Neuronal stem cell (in vitro differentiated cells): ENCODE measurements around the gene LRRC34.

Source experiments
- DNase-seq: peaks from one replicate; pipeline ENCODE4 v3.0.0-alpha.2; 2013; ENCODE audit warnings: low spot score
- H2AFZ ChIP-seq: one replicate; pipeline ENCODE4 v1.6.1; 2013; ENCODE audit warnings: mild to moderate bottlenecking, low read length, inconsistent platforms
- H2AK5ac ChIP-seq: 2 replicates; pipeline ENCODE4 v1.6.1; 2013; ENCODE audit warnings: low read depth, mild to moderate bottlenecking, inconsistent platforms, low read length, moderate library complexity, mixed read lengths
- H2BK120ac ChIP-seq: 2 replicates; pipeline ENCODE4 v1.6.1; 2013; ENCODE audit warnings: low read depth, mild to moderate bottlenecking, inconsistent platforms, low read length, moderate library complexity, mixed read lengths
- H2BK12ac ChIP-seq: one replicate; pipeline ENCODE4 v1.6.1; 2013; ENCODE audit warnings: low read length, inconsistent platforms
- H2BK15ac ChIP-seq: 2 replicates; pipeline ENCODE4 v1.6.1; 2013; ENCODE audit warnings: mild to moderate bottlenecking, low read length, inconsistent platforms, mixed read lengths
- H2BK5ac ChIP-seq: one replicate; pipeline ENCODE4 v1.6.1; 2013; ENCODE audit warnings: inconsistent platforms, mild to moderate bottlenecking, low read length, moderate library complexity
- H3K14ac ChIP-seq: one replicate; pipeline ENCODE4 v1.6.1; 2013; ENCODE audit warnings: low read length, inconsistent platforms
- H3K18ac ChIP-seq: 2 replicates; pipeline ENCODE4 v1.6.1; 2013; ENCODE audit warnings: low read length, inconsistent platforms
- H3K23ac ChIP-seq: 2 replicates; pipeline ENCODE4 v1.6.1; 2013; ENCODE audit warnings: low read depth, mild to moderate bottlenecking, mixed read lengths, low read length, inconsistent platforms; ENCODE audit not compliant: poor library complexity
- H3K27ac ChIP-seq: replicated peaks from 3 replicates; pipeline ENCODE4 v1.5.1; 2013; ENCODE audit warnings: low read length, inconsistent platforms
- H3K27me3 ChIP-seq, 3 experiments: 2 replicates each; pipeline ENCODE4 v1.6.1; 2013; ENCODE audit warnings: low read length in 3 of 3, mild to moderate bottlenecking in 2 of 3, inconsistent platforms in 1 of 3, low read depth in 1 of 3, mixed read lengths in 1 of 3, moderate library complexity in 1 of 3; ENCODE audit not compliant: control insufficient read depth in 3 of 3, insufficient read depth in 3 of 3
- H3K36me3 ChIP-seq, 2 donors: replicated peaks in 1 of 2; 2 replicates each; pipeline ENCODE4 v1.6.1; 2013; ENCODE audit warnings: low read length in 2 of 2; ENCODE audit not compliant: control insufficient read depth in 2 of 2, insufficient read depth in 2 of 2
- H3K4ac ChIP-seq: 2 replicates; pipeline ENCODE4 v1.6.1; 2013; ENCODE audit warnings: inconsistent platforms, mild to moderate bottlenecking, low read length, moderate library complexity
- H3K4me1 ChIP-seq, 2 donors: 1 replicate in 1 of 2; 2 replicates in 1 of 2; pipeline ENCODE4 v1.6.1; 2013; ENCODE audit warnings: low read length in 2 of 2, low read depth in 1 of 2; ENCODE audit not compliant: control insufficient read depth in 2 of 2, insufficient read depth in 1 of 2
- H3K4me2 ChIP-seq: one replicate; pipeline ENCODE4 v1.6.1; 2013; ENCODE audit warnings: mild to moderate bottlenecking, low read length, inconsistent platforms; ENCODE audit not compliant: insufficient read depth, poor library complexity, severe bottlenecking
- H3K4me3 ChIP-seq, 2 donors: 2 replicates each; pipeline ENCODE4 v1.5.1; 2013; ENCODE audit warnings: low read length in 2 of 2, mild to moderate bottlenecking in 2 of 2, inconsistent platforms in 1 of 2, moderate library complexity in 1 of 2
- H3K79me1 ChIP-seq: one replicate; pipeline ENCODE4 v1.6.1; 2013; ENCODE audit warnings: low read depth, mild to moderate bottlenecking, inconsistent platforms, low read length, moderate library complexity
- H3K9ac ChIP-seq: one replicate; pipeline ENCODE4 v1.6.1; 2013; ENCODE audit warnings: mild to moderate bottlenecking, low read depth, low read length, inconsistent platforms; ENCODE audit not compliant: poor library complexity
- H3K9me3 ChIP-seq, 2 donors: replicated peaks in 1 of 2; 2 replicates each; pipeline versions ENCODE3 to v1.6.1; 2013; ENCODE audit warnings: low read length in 2 of 2, mild to moderate bottlenecking in 2 of 2, inconsistent platforms in 1 of 2, low read depth in 1 of 2, mixed read lengths in 1 of 2, moderate library complexity in 1 of 2; ENCODE audit not compliant: control insufficient read depth in 2 of 2, insufficient read depth in 1 of 2
- H4K8ac ChIP-seq: one replicate; pipeline ENCODE4 v1.6.1; 2013; ENCODE audit warnings: low read depth, mild to moderate bottlenecking, inconsistent platforms, low read length, moderate library complexity
- H4K91ac ChIP-seq: one replicate; pipeline ENCODE4 v1.6.1; 2013; ENCODE audit warnings: low read length, low read depth, mild to moderate bottlenecking, inconsistent platforms; ENCODE audit not compliant: poor library complexity
- WGBS, 2 donors: extraction: QIAGEN DNeasy Blood & Tissue Kit; methylation state at CpG; one replicate each; pipeline ENCODE4 v1.1.7; 2013; ENCODE audit warnings: missing lambda C conversion rate in 2 of 2, mixed read lengths in 1 of 2; ENCODE audit not compliant: insufficient read length in 2 of 2, insufficient replicate concordance in 1 of 2; ENCODE audit errors: extremely low coverage in 2 of 2; 5-methylcytosine and 5-hydroxymethylcytosine counted together

Gene LRRC34

GRCh38 chr3:169764882-169765612 is 47.7 kb downstream of the LRRC34 start, which contains the start of gene TERC:
Gene TERC, minus strand, starts transcription at chr3:169765060.
- WGBS, 2 donors: no CpG with 5 or more reads among the region's 42 CpGs
- Histone ChIP-seq H2BK15ac (peak within 1 kb of the TSS; percentile 71), H3K9me3 (peaks cover 4% of the 10 kb centered on the region in 2 donors), H3K4me1 (no peaks in the 10 kb centered on the region), H3K4ac (no peak within 1 kb of the TSS), H3K36me3 (no peaks in the 10 kb centered on the region), H2BK5ac (no peak within 1 kb of the TSS), H3K14ac (peak within 1 kb of the TSS; percentile 75), H2AK5ac (peak within 1 kb of the TSS; percentile 58), H2BK120ac (no peak within 1 kb of the TSS), H4K91ac (no peak within 1 kb of the TSS), H3K27ac (peak within 1 kb of the TSS; percentile 11), H3K4me2 (peak within 1 kb of the TSS; percentile 75), H2AFZ (peak within 1 kb of the TSS; percentile 70), H3K4me3 (peak within 1 kb of the TSS; percentile 20 to 82), H3K27me3 (peaks cover 0 to 6% (median 0%) of the 10 kb centered on the region in 3 experiments), H4K8ac (peak within 1 kb of the TSS; percentile 99), H3K79me1 (no peaks in the 10 kb centered on the region), H3K23ac (peak within 1 kb of the TSS; percentile 98), H3K18ac (peak within 1 kb of the TSS; percentile 96), H2BK12ac (no peak within 1 kb of the TSS), H3K9ac (peak within 1 kb of the TSS; percentile 95)
- peak; percentile 51 for DNase-seq

GRCh38 chr3:169764312-169764881 is 48.3 kb downstream of the LRRC34 start:
- Histone ChIP-seq H3K23ac (peak overlapping the region; percentile 98), H2AK5ac (peak overlapping the region; percentile 58), H2BK12ac (no peak overlapping the region), H2BK5ac (no peak overlapping the region), H3K27ac (peak overlapping the region; percentile 11), H3K36me3 (no peaks in the 10 kb centered on the region), H3K9me3 (peaks cover 4% of the 10 kb centered on the region in 2 donors), H3K4me1 (no peaks in the 10 kb centered on the region), H2AFZ (peak overlapping the region; percentile 70), H3K27me3 (peaks cover 0 to 6% (median 0%) of the 10 kb centered on the region in 3 experiments), H3K4me3 (peak overlapping the region; percentile 20 to 82), H3K79me1 (no peaks in the 10 kb centered on the region), H4K8ac (peak overlapping the region; percentile 99), H3K4me2 (peak overlapping the region; percentile 75), H3K18ac (peak overlapping the region; percentile 96), H3K9ac (peak overlapping the region; percentile 95), H3K14ac (peak overlapping the region; percentile 75), H4K91ac (no peak overlapping the region), H2BK15ac (peak overlapping the region; percentile 71), H2BK120ac (no peak overlapping the region), H3K4ac (no peak overlapping the region)
- WGBS, 2 donors: no CpG with 5 or more reads among the region's 46 CpGs
- no peak for DNase-seq

GRCh38 chr3:169760479-169760878 is 52.2 kb downstream of the LRRC34 start:
- Histone ChIP-seq H3K79me1 (no peaks in the 10 kb centered on the region), H2AFZ (no peak overlapping the region), H3K23ac (no peak overlapping the region), H3K4me1 (no peaks in the 10 kb centered on the region), H2AK5ac (no peak overlapping the region), H3K14ac (no peak overlapping the region), H4K8ac (no peak overlapping the region), H3K9me3 (peaks cover 4% of the 10 kb centered on the region in 2 donors), H3K9ac (no peak overlapping the region), H3K4me2 (no peak overlapping the region), H3K4me3 (no peak overlapping the region), H2BK5ac (no peak overlapping the region), H2BK120ac (no peak overlapping the region), H2BK12ac (no peak overlapping the region), H3K27ac (no peak overlapping the region), H3K27me3 (peaks cover 0 to 6% (median 0%) of the 10 kb centered on the region in 3 experiments), H3K4ac (no peak overlapping the region), H2BK15ac (no peak overlapping the region), H3K36me3 (no peaks in the 10 kb centered on the region), H4K91ac (no peak overlapping the region), H3K18ac (no peak overlapping the region)
- no peak for DNase-seq
- no CpG with 5 or more reads among the region's 4 CpGs for WGBS, 2 donors

- H2BK5ac ChIP-seq: no peak overlapping the region
- H3K14ac ChIP-seq: no peak overlapping the region
- no peak for DNase-seq
Observed at GRCh38 chr3:169759256-169759655, 53.4 kb downstream of the LRRC34 start.

More at GRCh38 chr3:169759256-169759655, 53.4 kb downstream of the LRRC34 start:
- Histone ChIP-seq H3K4me1 (no peaks in the 10 kb centered on the region), H3K23ac (no peak overlapping the region), H3K4ac (no peak overlapping the region), H3K9me3 (peaks cover 4% of the 10 kb centered on the region in 2 donors), H2AFZ (no peak overlapping the region), H3K9ac (no peak overlapping the region), H4K91ac (no peak overlapping the region), H3K18ac (no peak overlapping the region), H2BK120ac (no peak overlapping the region), H3K4me2 (no peak overlapping the region), H3K4me3 (no peak overlapping the region), H2BK12ac (no peak overlapping the region), H3K27me3 (peaks cover 0 to 9% (median 0%) of the 10 kb centered on the region in 3 experiments), H4K8ac (no peak overlapping the region), H2BK15ac (no peak overlapping the region), H3K36me3 (no peaks in the 10 kb centered on the region), H3K27ac (no peak overlapping the region), H2AK5ac (no peak overlapping the region), H3K79me1 (no peaks in the 10 kb centered on the region)
- WGBS, 2 donors: no CpG with 5 or more reads among the region's 2 CpGs
